K562 (cell line): Measurements from ENCODE around the gene KPNA1. TPM values are rescaled to one million over a fixed set of nuclear protein-coding genes. Genes with fewer than 3 reads are reported as not detected.

Experiments
- ADNP ChIP-seq: fragments of 200-800 bp; sonication (Bioruptor generic); IDR thresholded peaks from 2 replicates; pipeline ENCODE4 v1.6.1; 2016; ENCODE audit warnings: missing genetic modification characterization, missing compliant biosample characterization
- ATF7 ChIP-seq: fragments of 450-650 bp; IDR thresholded peaks from 2 replicates; pipeline ENCODE4 v1.7.1; 2014; ENCODE audit warnings: mild to moderate bottlenecking, moderate library complexity
- BRF1 ChIP-seq: IDR thresholded peaks from 3 replicates; pipeline ENCODE4 v1.6.1; 2011; ENCODE audit warnings: borderline replicate concordance, mild to moderate bottlenecking; ENCODE audit not compliant: insufficient read length; ENCODE audit errors: extremely low read depth
- CEBPB ChIP-seq: fragments of 450-650 bp; IDR thresholded peaks from 2 replicates; pipeline ENCODE4 v1.6.1; 2016; ENCODE audit warnings: missing genetic modification characterization, missing compliant biosample characterization
- CREM ChIP-seq: IDR thresholded peaks from 2 replicates; pipeline ENCODE4 v1.6.1; 2014; ENCODE audit warnings: antibody characterized with exemption, low read depth
- CTBP1 ChIP-seq: fragments of 450-650 bp; IDR thresholded peaks from 2 replicates; pipeline ENCODE4 v1.6.1; 2016; ENCODE audit warnings: borderline replicate concordance
- CXXC5 ChIP-seq: fragments of 250-450 bp; sonication (Bioruptor Pico); IDR thresholded peaks from 2 replicates; pipeline ENCODE4 v1.8.0; 2022; ENCODE audit warnings: inconsistent platforms, mild to moderate bottlenecking, moderate library complexity
- HNRNPH1 ChIP-seq: fragments of 200-400 bp; formaldehyde crosslinking; optimal IDR thresholded peaks from 2 replicates; pipeline ENCODE3; 2017; ENCODE audit warnings: low read depth, mild to moderate bottlenecking, low read length, moderate library complexity
- ILK ChIP-seq: fragments of 450-650 bp; IDR thresholded peaks from 2 replicates; pipeline ENCODE4 v1.6.1; 2016; ENCODE audit warnings: missing genetic modification characterization, low read depth, mild to moderate bottlenecking, missing compliant biosample characterization, moderate library complexity, borderline replicate concordance
- KAT7 ChIP-seq: sonication (generic); formaldehyde crosslinking; IDR thresholded peaks from 2 replicates; pipeline ENCODE4 v1.8.0; 2022; ENCODE audit warnings: missing genetic modification reagents, mild to moderate bottlenecking, borderline replicate concordance
- KLF10 ChIP-seq: fragments of 250-450 bp; sonication (Bioruptor Pico); IDR thresholded peaks from 2 replicates; pipeline ENCODE4 v1.6.1; 2021; ENCODE audit warnings: matching md5 sums
- NFIC ChIP-seq: fragments of 450-650 bp; IDR thresholded peaks from 2 replicates; pipeline ENCODE4 v1.6.1; 2017; ENCODE audit warnings: mild to moderate bottlenecking, inconsistent platforms
- SIN3A ChIP-seq, 2 experiments: fragments of 150-350 bp in 1 of 2; IDR thresholded peaks; 2 replicates each; pipeline ENCODE4 v1.6.1; 2011 to 2016; ENCODE audit warnings: borderline replicate concordance in 2 of 2, low read depth in 2 of 2, low read length in 2 of 2, mild to moderate bottlenecking in 2 of 2, moderate library complexity in 2 of 2; ENCODE audit not compliant: control insufficient read depth in 1 of 2
- SNRNP70 ChIP-seq: fragments of 200-400 bp; formaldehyde crosslinking; optimal IDR thresholded peaks from 2 replicates; pipeline ENCODE3; 2017; ENCODE audit warnings: low read depth, low read length
- SRSF7 ChIP-seq: fragments of 200-400 bp; formaldehyde crosslinking; optimal IDR thresholded peaks from 2 replicates; pipeline ENCODE3; 2017; ENCODE audit warnings: mild to moderate bottlenecking, low read depth, low read length
- TSC22D4 ChIP-seq: fragments of 450-650 bp; IDR thresholded peaks from 2 replicates; pipeline ENCODE4 v1.6.1; 2016; ENCODE audit warnings: missing genetic modification characterization, missing biosample characterization, control low read depth
- ZNF121 ChIP-seq: sonication (generic); formaldehyde crosslinking; conservative IDR thresholded peaks from 2 replicates; pipeline ENCODE4 v1.8.0; 2022; ENCODE audit warnings: missing genetic modification reagents
- ZNF507 ChIP-seq: conservative IDR thresholded peaks from 2 replicates; pipeline ENCODE4 v1.6.1; 2017; ENCODE audit warnings: missing genetic modification characterization, missing compliant biosample characterization
- polyA plus RNA-seq, 8 experiments: library from polyadenylated mRNA; depleted of rRNA in 4 of 8; stranded (reverse) in 5 of 8; unstranded in 3 of 8; fragments of >200 nt; fragmentation: Nextera tagmentation in 2 of 8; fragmentation: Illumina TruSeq in 1 of 8; extraction: Ambion mirVana in 2 of 8; extraction: Trizol in 1 of 8; gene quantifications; 2 replicates each; pipeline versions ENCODE4 v1.2.1 to v1.2.3, GENCODE V29; 2011 to 2014; ENCODE audit warnings: inconsistent platforms in 1 of 8, missing spikeins in 1 of 8
- total RNA-seq, 7 experiments: library from RNA; depleted of rRNA in 6 of 7; stranded (reverse); fragments of >200 nt in 6 of 7; fragmentation: Illumina TruSeq in 2 of 7; extraction: Trizol in 2 of 7; gene quantifications; 2 replicates each; pipeline versions ENCODE4 v1.2.1 to v1.2.3, GENCODE V29; 2011 to 2021; ENCODE audit warnings: low replicate concordance in 1 of 7
- TF ChIP-seq, protein P1 (sequence below), 2 experiments: fragments of 450-650 bp in 1 of 2; sonication (generic) in 1 of 2; formaldehyde crosslinking in 1 of 2; IDR thresholded peaks in 1 of 2; conservative IDR thresholded peaks in 1 of 2; 2 replicates each; pipeline versions ENCODE4 v1.6.1 to v1.8.1; 2016 to 2023; ENCODE audit warnings: mild to moderate bottlenecking in 2 of 2, moderate library complexity in 2 of 2, inconsistent platforms in 1 of 2, missing genetic modification reagents in 1 of 2
- TF ChIP-seq, protein P2 (sequence below): fragments of 450-650 bp; conservative IDR thresholded peaks from 2 replicates; pipeline ENCODE4 v1.6.1; 2016; ENCODE audit warnings: missing genetic modification characterization, low read depth, mild to moderate bottlenecking, missing compliant biosample characterization, moderate library complexity
- TF ChIP-seq, protein P3 (sequence below): fragments of 450-650 bp; formaldehyde crosslinking; IDR thresholded peaks from 2 replicates; pipeline ENCODE4 v1.4.0; 2022; ENCODE audit warnings: missing genetic modification characterization
- TF ChIP-seq, protein P4 (sequence below), 2 experiments: fragments of 250-450 bp in 1 of 2; fragments of 450-650 bp in 1 of 2; sonication (Bioruptor Pico) in 1 of 2; IDR thresholded peaks; 2 replicates each; pipeline versions ENCODE4 v1.6.1 to v1.8.0; 2016 to 2021; ENCODE audit warnings: mild to moderate bottlenecking in 2 of 2, moderate library complexity in 2 of 2, missing compliant biosample characterization in 1 of 2, missing genetic modification characterization in 1 of 2
- TF ChIP-seq, protein P5 (sequence below): sonication (generic); formaldehyde crosslinking; IDR thresholded peaks from 2 replicates; pipeline ENCODE4 v1.8.1; 2023; ENCODE audit warnings: mild to moderate bottlenecking, missing genetic modification reagents, moderate library complexity

The KPNA1 gene
- total and polyA plus RNA-seq, 9 of the 15 experiments (the other 6 are each of a cell fraction or from before 2014, with no cell fraction given): 9.3 to 53.8 (median 33.5) TPM

DNA sequence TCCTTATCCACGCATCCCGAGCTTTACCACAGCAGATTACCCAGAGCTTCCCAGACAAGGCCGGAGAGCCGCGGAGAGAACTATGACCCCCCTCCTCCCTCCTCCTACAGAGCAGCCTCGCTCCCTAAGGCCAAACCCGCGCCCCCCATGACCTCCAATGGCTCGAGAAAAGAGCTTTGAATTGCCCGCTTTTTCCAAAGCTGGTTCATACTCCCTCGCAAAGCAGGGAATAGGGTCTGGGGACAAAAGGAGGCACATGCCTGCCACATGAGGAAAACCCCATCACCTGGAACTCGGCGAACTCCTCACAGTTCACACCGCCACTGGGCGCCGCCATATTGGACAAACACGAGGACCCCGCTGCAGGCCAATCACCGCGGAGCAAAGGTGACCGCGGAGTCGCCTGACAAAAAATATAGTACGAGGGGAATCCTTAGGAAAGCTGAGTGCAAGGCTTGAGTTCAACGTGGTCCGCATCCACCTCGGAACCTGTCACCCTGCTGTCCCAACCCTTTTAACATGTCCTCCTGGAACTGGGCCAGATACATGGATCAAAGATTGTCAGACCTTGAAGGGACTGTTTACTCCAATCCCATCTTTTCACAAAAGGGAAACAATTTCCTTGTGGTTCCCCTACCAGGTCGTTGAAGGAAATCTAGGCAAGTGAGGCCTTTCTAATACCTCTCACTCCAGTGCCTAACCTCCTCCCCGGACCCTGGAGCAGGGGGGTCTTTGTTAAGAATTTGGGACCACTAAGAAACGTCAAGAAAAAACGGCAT, 131.7 kb downstream of the KPNA1 start, which contains the start of gene MIX23 (continued):
- TF ChIP-seq, protein P1, sequence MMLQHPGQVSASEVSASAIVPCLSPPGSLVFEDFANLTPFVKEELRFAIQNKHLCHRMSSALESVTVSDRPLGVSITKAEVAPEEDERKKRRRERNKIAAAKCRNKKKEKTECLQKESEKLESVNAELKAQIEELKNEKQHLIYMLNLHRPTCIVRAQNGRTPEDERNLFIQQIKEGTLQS (IDR thresholded peaks at IDR 0.05): no peak
- TF ChIP-seq, protein P1 (CRISPR knock-in tag; conservative IDR thresholded peaks at IDR 0.05): no peak
- TF ChIP-seq HNRNPH1 (no peak), CEBPB (tag) (no peak), ADNP (no peak), TSC22D4 (tag) (no peak), CXXC5 (CRISPR knock-in tag) (peak; percentile 15; the same call in 1 of the 2 replicates), SNRNP70 (no peak), ZNF507 (tag) (no peak), KLF10 (CRISPR knock-in tag) (no peak), NFIC (peak; percentile 78), SIN3A (IDR thresholded peaks at IDR 0.05; ENCODE audit: borderline replicate concordance in 2 of 2, control insufficient read depth in 1 of 2, low read depth in 2 of 2, low read length in 2 of 2) (peak in 1 of 2 experiments; percentile 79; a peak in 1 of 4 replicates), ZNF121 (CRISPR knock-in tag) (no peak), ATF7 (peak; percentile 34), BRF1 (no peak), KAT7 (CRISPR knock-in tag) (no peak), ILK (tag) (no peak), CTBP1 (no peak), SRSF7 (no peak), CREM (peak; percentile 49)
- TF ChIP-seq, protein P2, sequence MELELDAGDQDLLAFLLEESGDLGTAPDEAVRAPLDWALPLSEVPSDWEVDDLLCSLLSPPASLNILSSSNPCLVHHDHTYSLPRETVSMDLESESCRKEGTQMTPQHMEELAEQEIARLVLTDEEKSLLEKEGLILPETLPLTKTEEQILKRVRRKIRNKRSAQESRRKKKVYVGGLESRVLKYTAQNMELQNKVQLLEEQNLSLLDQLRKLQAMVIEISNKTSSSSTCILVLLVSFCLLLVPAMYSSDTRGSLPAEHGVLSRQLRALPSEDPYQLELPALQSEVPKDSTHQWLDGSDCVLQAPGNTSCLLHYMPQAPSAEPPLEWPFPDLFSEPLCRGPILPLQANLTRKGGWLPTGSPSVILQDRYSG (tag): no peak
- TF ChIP-seq, protein P3, sequence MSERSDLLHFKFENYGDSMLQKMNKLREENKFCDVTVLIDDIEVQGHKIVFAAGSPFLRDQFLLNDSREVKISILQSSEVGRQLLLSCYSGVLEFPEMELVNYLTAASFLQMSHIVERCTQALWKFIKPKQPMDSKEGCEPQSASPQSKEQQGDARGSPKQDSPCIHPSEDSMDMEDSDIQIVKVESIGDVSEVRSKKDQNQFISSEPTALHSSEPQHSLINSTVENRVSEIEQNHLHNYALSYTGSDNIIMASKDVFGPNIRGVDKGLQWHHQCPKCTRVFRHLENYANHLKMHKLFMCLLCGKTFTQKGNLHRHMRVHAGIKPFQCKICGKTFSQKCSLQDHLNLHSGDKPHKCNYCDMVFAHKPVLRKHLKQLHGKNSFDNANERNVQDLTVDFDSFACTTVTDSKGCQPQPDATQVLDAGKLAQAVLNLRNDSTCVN (CRISPR knock-in tag): no peak
- TF ChIP-seq, protein P4, sequence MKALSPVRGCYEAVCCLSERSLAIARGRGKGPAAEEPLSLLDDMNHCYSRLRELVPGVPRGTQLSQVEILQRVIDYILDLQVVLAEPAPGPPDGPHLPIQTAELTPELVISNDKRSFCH (CRISPR knock-in tag; IDR thresholded peaks at IDR 0.05): no peak
- TF ChIP-seq, protein P4 (tag; IDR thresholded peaks at IDR 0.05): no peak
- TF ChIP-seq, protein P5, sequence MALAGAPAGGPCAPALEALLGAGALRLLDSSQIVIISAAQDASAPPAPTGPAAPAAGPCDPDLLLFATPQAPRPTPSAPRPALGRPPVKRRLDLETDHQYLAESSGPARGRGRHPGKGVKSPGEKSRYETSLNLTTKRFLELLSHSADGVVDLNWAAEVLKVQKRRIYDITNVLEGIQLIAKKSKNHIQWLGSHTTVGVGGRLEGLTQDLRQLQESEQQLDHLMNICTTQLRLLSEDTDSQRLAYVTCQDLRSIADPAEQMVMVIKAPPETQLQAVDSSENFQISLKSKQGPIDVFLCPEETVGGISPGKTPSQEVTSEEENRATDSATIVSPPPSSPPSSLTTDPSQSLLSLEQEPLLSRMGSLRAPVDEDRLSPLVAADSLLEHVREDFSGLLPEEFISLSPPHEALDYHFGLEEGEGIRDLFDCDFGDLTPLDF (CRISPR knock-in tag): no peak
